Neural crest cell (in vitro differentiated cells): ENCODE measurements around the gene VTI1B. TPM values are rescaled to one million over a fixed set of nuclear protein-coding genes. Genes with fewer than 3 reads are reported as not detected.

Source experiments
- DNase-seq: peaks from one replicate; pipeline ENCODE4 v3.0.0; 2021; ENCODE audit warnings: low read depth, mixed read lengths, low spot score
- H3K27ac Mint-ChIP-seq: one replicate; pipeline ENCODE4 v1.8.0; 2021; ENCODE audit warnings: mild to moderate bottlenecking, mixed read lengths; ENCODE audit not compliant: unreplicated experiment
- H3K27me3 Mint-ChIP-seq: 2 replicates; pipeline ENCODE4 v1.8.0; 2021; ENCODE audit warnings: low read depth, mild to moderate bottlenecking, mixed read lengths
- H3K36me3 Mint-ChIP-seq: 2 replicates; pipeline ENCODE4 v1.8.0; 2021; ENCODE audit warnings: low read depth, mild to moderate bottlenecking, mixed read lengths
- H3K4me1 Mint-ChIP-seq: 2 replicates; pipeline ENCODE4 v1.8.0; 2021; ENCODE audit warnings: mixed read lengths
- H3K4me3 Mint-ChIP-seq: one replicate; pipeline ENCODE4 v1.8.0; 2021; ENCODE audit warnings: mild to moderate bottlenecking, mixed read lengths
- H3K9me3 Mint-ChIP-seq: 2 replicates; pipeline ENCODE4 v1.8.0; 2021; ENCODE audit warnings: mixed read lengths
- CTCF ChIP-seq: fragments of 200-600 bp; sonication (generic); conservative IDR thresholded peaks from 2 replicates; pipeline ENCODE4 v1.5.0; 2021; ENCODE audit warnings: antibody characterized with exemption, mild to moderate bottlenecking
- total RNA-seq: library from RNA; stranded (reverse); gene quantifications from 2 replicates; pipeline ENCODE4 v1.2.1, GENCODE V29; 2021

Gene VTI1B
- total RNA-seq, 1 donor from 2014 or later = 103 TPM

DNA sequence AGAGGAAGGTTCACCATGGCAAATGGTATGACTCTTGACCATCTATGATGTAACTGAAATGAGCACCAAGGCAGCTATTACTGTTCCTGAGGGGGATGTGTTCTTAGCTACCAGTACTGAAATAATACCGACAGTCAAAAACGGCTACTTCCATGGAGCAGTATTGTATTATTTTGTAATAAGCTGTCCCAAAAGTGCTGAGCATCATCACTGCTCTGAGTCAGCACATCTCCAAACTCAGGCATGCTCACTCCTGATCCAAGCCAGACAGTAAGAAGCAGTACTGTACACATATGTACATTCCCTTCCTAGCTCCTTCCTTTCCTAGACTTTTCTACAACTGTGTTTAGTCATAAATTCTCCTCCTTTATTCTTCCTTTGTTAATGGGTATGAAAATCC is 8.6 kb downstream of the VTI1B start:
- no peak for DNase-seq
- Mint-ChIP-seq H3K9me3 (no peaks in the 10 kb centered on the region), H3K27me3 (no peaks in the 10 kb centered on the region), H3K4me3 (no peak overlapping the region), H3K4me1 (peaks cover 14% of the 10 kb centered on the region), H3K36me3 (no peaks in the 10 kb centered on the region), H3K27ac (peak overlapping the region; percentile 73)
- no peak for TF ChIP-seq CTCF

GRCh38 chr14:67663633-67664032 is 10.8 kb downstream of the VTI1B start:
- no peak for TF ChIP-seq CTCF
- no peaks in the 10 kb centered on the region for H3K9me3 Mint-ChIP-seq
- peaks cover 7% of the 10 kb centered on the region for H3K4me1 Mint-ChIP-seq
- no peak overlapping the region for H3K4me3 Mint-ChIP-seq
- no peak for DNase-seq
- no peaks in the 10 kb centered on the region for H3K27me3 Mint-ChIP-seq
- peaks cover 1% of the 10 kb centered on the region for H3K36me3 Mint-ChIP-seq
- no peak overlapping the region for H3K27ac Mint-ChIP-seq

- Mint-ChIP-seq H3K27ac (peak overlapping the region; percentile 84), H3K4me3 (no peak overlapping the region), H3K36me3 (peaks cover 15% of the 10 kb centered on the region), H3K9me3 (no peaks in the 10 kb centered on the region), H3K27me3 (no peaks in the 10 kb centered on the region), H3K4me1 (no peaks in the 10 kb centered on the region)
- DNase-seq = no peak
- TF ChIP-seq CTCF = no peak
Measured at GRCh38 chr14:67653651-67654280, 20.7 kb downstream of the VTI1B start.

DNA sequence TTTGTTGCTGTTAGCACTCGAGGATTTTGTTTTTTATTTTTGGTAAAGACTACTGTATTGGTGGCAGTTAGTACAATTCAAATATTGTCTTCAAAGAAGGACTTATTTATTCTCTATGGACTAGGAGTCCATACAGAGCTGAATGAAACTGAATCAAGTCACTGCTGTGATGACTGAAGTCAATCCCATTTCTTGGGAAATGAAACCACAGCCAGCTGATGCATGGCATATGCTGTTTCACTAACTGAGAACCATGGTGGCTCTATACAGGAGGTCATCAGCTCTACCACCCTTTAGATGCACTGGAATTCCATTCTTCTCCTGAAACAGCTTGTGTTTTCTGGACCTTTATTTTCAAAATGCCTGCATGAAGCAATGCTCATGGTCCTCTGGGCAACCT is 22.2 kb downstream of the VTI1B start:
- Mint-ChIP-seq H3K36me3 (peaks cover 14% of the 10 kb centered on the region), H3K9me3 (no peaks in the 10 kb centered on the region), H3K27ac (no peak overlapping the region), H3K27me3 (no peaks in the 10 kb centered on the region), H3K4me3 (no peak overlapping the region), H3K4me1 (no peaks in the 10 kb centered on the region)
- DNase-seq = no peak
- TF ChIP-seq CTCF = no peak

DNA sequence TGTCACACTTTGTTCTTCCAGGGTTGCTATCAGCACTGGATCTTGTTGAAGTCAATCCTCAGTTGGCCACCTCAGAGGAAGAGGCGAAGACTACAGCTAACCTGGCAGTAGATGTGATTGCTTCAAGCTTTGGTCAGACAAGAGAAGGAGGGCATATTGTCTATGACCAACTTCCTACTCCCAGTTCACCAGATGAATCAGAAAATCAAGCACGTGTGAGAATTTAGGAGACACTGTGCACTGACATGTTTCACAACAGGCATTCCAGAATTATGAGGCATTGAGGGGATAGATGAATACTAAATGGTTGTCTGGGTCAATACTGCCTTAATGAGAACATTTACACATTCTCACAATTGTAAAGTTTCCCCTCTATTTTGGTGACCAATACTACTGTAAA is 23.7 kb downstream of the VTI1B start:
- no peak overlapping the region for H3K27ac Mint-ChIP-seq
- TF ChIP-seq CTCF = no peak
- no peak overlapping the region for H3K4me3 Mint-ChIP-seq
- DNase-seq = no peak
- no peaks in the 10 kb centered on the region for H3K4me1 Mint-ChIP-seq
- no peaks in the 10 kb centered on the region for H3K27me3 Mint-ChIP-seq
- no peaks in the 10 kb centered on the region for H3K9me3 Mint-ChIP-seq
- peaks cover 19% of the 10 kb centered on the region for H3K36me3 Mint-ChIP-seq
